IMR-90 (cell line): ENCODE measurements around the gene PDF. TPM values are rescaled to one million over a fixed set of nuclear protein-coding genes. Genes with fewer than 3 reads are reported as not detected.

Experiments used
- ATAC-seq: fragments of 200-7000 bp; cut with Tn5 transposase; 2 replicates; pipeline ENCODE4 v1.9.1; 2020; ENCODE audit warnings: low read depth, mild to moderate bottlenecking, moderate library complexity
- BruUV-seq: library from RNA; stranded (reverse); fragments of 400-500 nt; replicated peaks from 2 replicates; lab custom pipeline; 2021; lab: Mats Ljungman, UMichigan
- CTCF ChIA-PET: fragments of 300-600 bp; formaldehyde crosslinking; extraction: SDS; loops from one replicate; lab custom pipeline; 2021; ENCODE audit warnings: antibody characterized with exemption; lab: Yijun Ruan, JAX
- POLR2A ChIA-PET: fragments of 300-600 bp; sonication (Branson Sonifier 250); formaldehyde crosslinking; loops from one replicate; lab custom pipeline; 2022; ENCODE audit warnings: antibody characterized with exemption; ENCODE audit not compliant: unreplicated experiment; lab: Charles Lee
- DNase-seq: peaks from one replicate; pipeline ENCODE4 v3.0.0; 2013
- H2AFZ ChIP-seq: replicated peaks from 2 replicates; pipeline ENCODE3; 2013; ENCODE audit warnings: low read length, mild to moderate bottlenecking; ENCODE audit not compliant: poor library complexity
- H2AK5ac ChIP-seq: 2 replicates; pipeline ENCODE4 v1.6.1; 2013; ENCODE audit warnings: low read depth, low read length, inconsistent platforms
- H2AK9ac ChIP-seq: replicated peaks from 2 replicates; pipeline ENCODE3; 2013; ENCODE audit warnings: mild to moderate bottlenecking, low read depth, low read length, moderate library complexity; ENCODE audit not compliant: poor library complexity
- H2BK120ac ChIP-seq: 2 replicates; pipeline ENCODE4 v1.6.1; 2013; ENCODE audit warnings: low read depth, low read length, inconsistent platforms
- H2BK15ac ChIP-seq: 3 replicates; pipeline ENCODE4 v1.6.1; 2013; ENCODE audit warnings: low read depth, low read length, inconsistent platforms
- H2BK20ac ChIP-seq: 2 replicates; pipeline ENCODE4 v1.6.1; 2013; ENCODE audit warnings: low read depth, mild to moderate bottlenecking, inconsistent platforms, low read length, moderate library complexity
- H2BK5ac ChIP-seq: 2 replicates; pipeline ENCODE4 v1.6.1; 2013; ENCODE audit warnings: mild to moderate bottlenecking, low read depth, low read length, inconsistent platforms; ENCODE audit not compliant: poor library complexity, severe bottlenecking
- H3K14ac ChIP-seq: replicated peaks from 2 replicates; pipeline ENCODE4 v1.6.1; 2013; ENCODE audit warnings: low read depth, low read length, inconsistent platforms
- H3K18ac ChIP-seq: 2 replicates; pipeline ENCODE4 v1.6.1; 2013; ENCODE audit warnings: low read depth, low read length, control low read depth
- H3K23ac ChIP-seq: 2 replicates; pipeline ENCODE4 v1.6.1; 2013; ENCODE audit warnings: low read depth, low read length, inconsistent platforms
- H3K27ac ChIP-seq: 2 replicates; pipeline ENCODE4 v1.5.1; 2013; ENCODE audit warnings: mild to moderate bottlenecking, control low read depth, low read length; ENCODE audit not compliant: insufficient read depth
- H3K27me3 ChIP-seq: 2 replicates; pipeline ENCODE4 v1.6.1; 2013; ENCODE audit warnings: low read length; ENCODE audit not compliant: control insufficient read depth, insufficient read depth
- H3K36me3 ChIP-seq: 2 replicates; pipeline ENCODE4 v1.6.1; 2013; ENCODE audit warnings: low read length, mixed read lengths; ENCODE audit not compliant: control insufficient read depth, insufficient read depth
- H3K4ac ChIP-seq: 2 replicates; pipeline ENCODE4 v1.6.1; 2013; ENCODE audit warnings: low read depth, low read length, inconsistent platforms
- H3K4me1 ChIP-seq: 2 replicates; pipeline ENCODE4 v1.6.1; 2013; ENCODE audit warnings: low read length, mixed read lengths; ENCODE audit not compliant: control insufficient read depth, insufficient read depth
- H3K4me2 ChIP-seq: 2 replicates; pipeline ENCODE4 v1.6.1; 2013; ENCODE audit warnings: low read depth, mild to moderate bottlenecking, control low read depth, low read length, moderate library complexity
- H3K4me3 ChIP-seq: 2 replicates; pipeline ENCODE4 v1.5.1; 2013; ENCODE audit warnings: low read depth, mild to moderate bottlenecking, control low read depth, low read length, moderate library complexity; ENCODE audit not compliant: insufficient read depth
- H3K56ac ChIP-seq: 2 replicates; pipeline ENCODE4 v1.6.1; 2013; ENCODE audit warnings: low read length, inconsistent platforms; ENCODE audit not compliant: insufficient read depth; ENCODE audit errors: extremely low read depth
- H3K79me1 ChIP-seq, 2 experiments: 2 replicates each; pipeline ENCODE4 v1.6.1; 2013; ENCODE audit warnings: low read length in 2 of 2, inconsistent platforms in 1 of 2, low read depth in 1 of 2
- H3K9ac ChIP-seq: 2 replicates; pipeline ENCODE4 v1.6.1; 2013; ENCODE audit warnings: low read depth, low read length, control low read depth
- H3K9me1 ChIP-seq: 2 replicates; pipeline ENCODE4 v1.6.1; 2013; ENCODE audit warnings: low read length, inconsistent platforms; ENCODE audit not compliant: insufficient read depth
- H3K9me3 ChIP-seq: 2 replicates; pipeline ENCODE4 v1.6.1; 2013; ENCODE audit warnings: low read length; ENCODE audit not compliant: control insufficient read depth, insufficient read depth
- H4K20me1 ChIP-seq: 2 replicates; pipeline ENCODE4 v1.6.1; 2013; ENCODE audit warnings: low read length, inconsistent platforms; ENCODE audit not compliant: insufficient read depth
- H4K5ac ChIP-seq: 2 replicates; pipeline ENCODE4 v1.6.1; 2013; ENCODE audit warnings: mild to moderate bottlenecking, low read depth, low read length, control low read depth
- H4K8ac ChIP-seq, 2 experiments: 2 replicates each; pipeline ENCODE4 v1.6.1; 2013; ENCODE audit warnings: low read depth in 2 of 2, low read length in 2 of 2, control low read depth in 1 of 2, inconsistent platforms in 1 of 2
- H4K91ac ChIP-seq: 2 replicates; pipeline ENCODE4 v1.6.1; 2013; ENCODE audit warnings: low read depth, low read length, inconsistent platforms; ENCODE audit not compliant: insufficient read depth
- BHLHE40 ChIP-seq: fragments of 150-350 bp; IDR thresholded peaks from 2 replicates; pipeline ENCODE4 v1.6.1; 2016; ENCODE audit warnings: mild to moderate bottlenecking, low read depth, low read length
- CEBPB ChIP-seq: IDR thresholded peaks from 2 replicates; pipeline ENCODE4 v1.6.1; 2012; ENCODE audit warnings: low read depth, low read length, improper control_type of control experiment
- CHD1 ChIP-seq: IDR thresholded peaks from 2 replicates; pipeline ENCODE4 v1.6.1; 2012; ENCODE audit warnings: low read depth, low read length, improper control_type of control experiment
- FOS ChIP-seq: fragments of 150-350 bp; IDR thresholded peaks from 2 replicates; pipeline ENCODE4 v1.6.1; 2016; ENCODE audit warnings: low read depth, low read length
- MAFK ChIP-seq: IDR thresholded peaks from 2 replicates; pipeline ENCODE4 v1.6.1; 2012; ENCODE audit warnings: low read depth, low read length, improper control_type of control experiment
- MAZ ChIP-seq: IDR thresholded peaks from 2 replicates; pipeline ENCODE4 v1.6.1; 2012; ENCODE audit warnings: low read depth, mild to moderate bottlenecking, low read length, improper control_type of control experiment, moderate library complexity, borderline replicate concordance
- MXI1 ChIP-seq: IDR thresholded peaks from 2 replicates; pipeline ENCODE4 v1.6.1; 2012; ENCODE audit warnings: low read depth, mild to moderate bottlenecking, low read length, moderate library complexity, borderline replicate concordance
- NFE2L2 ChIP-seq: fragments of 150-350 bp; IDR thresholded peaks from 2 replicates; pipeline ENCODE4 v1.6.1; 2016; ENCODE audit warnings: low read depth, mild to moderate bottlenecking, low read length
- POLR2A ChIP-seq: IDR thresholded peaks from 2 replicates; pipeline ENCODE4 v1.6.1; 2012; ENCODE audit warnings: mild to moderate bottlenecking, low read depth, low read length
- RCOR1 ChIP-seq: IDR thresholded peaks from 2 replicates; pipeline ENCODE4 v1.6.1; 2012; ENCODE audit warnings: mild to moderate bottlenecking, low read length, improper control_type of control experiment; ENCODE audit not compliant: insufficient replicate concordance
- RFX5 ChIP-seq: IDR thresholded peaks from 2 replicates; pipeline ENCODE4 v1.8.0; 2012; ENCODE audit warnings: low read depth, mild to moderate bottlenecking, low read length, moderate library complexity
- SMC3 ChIP-seq: fragments of 150-350 bp; IDR thresholded peaks from 2 replicates; pipeline ENCODE4 v1.6.1; 2016; ENCODE audit warnings: low read depth, mild to moderate bottlenecking, antibody characterized with exemption, low read length, moderate library complexity
- WGBS, 2 experiments: methylation state at CpG; one replicate each; pipeline versions ENCODE4 v1.1.5 to v1.1.7; 2013; ENCODE audit warnings: missing lambda C conversion rate in 2 of 2; ENCODE audit not compliant: insufficient read length in 1 of 2; ENCODE audit errors: extremely low coverage in 2 of 2; 5-methylcytosine and 5-hydroxymethylcytosine counted together
- dilution Hi-C: fragments of 300-500 bp; cut with HindIII; formaldehyde crosslinking; loops from one replicate; pipeline ENCODE4 v1.14.3; 2018; ENCODE audit warnings: low sequenced_read_pairs; ENCODE audit not compliant: unreplicated experiment
- in situ Hi-C: fragments of 300-500 bp; cut with MboI; formaldehyde crosslinking; loops from 3 replicates; pipeline ENCODE4 v1.14.3; 2019; ENCODE audit warnings: low sequenced_read_pairs, inconsistent platforms, mixed read lengths
- intact Hi-C: fragments of 100-400 bp; cut with micrococcal nuclease; formaldehyde crosslinking; loops from 2 replicates; pipeline ENCODE4 v1.10.0; 2022
- polyA plus RNA-seq, 3 experiments: library from polyadenylated mRNA; depleted of rRNA; stranded (reverse); fragments of >200 nt; gene quantifications; 2 replicates each; pipeline ENCODE4 v1.2.3, GENCODE V29; 2012; ENCODE audit warnings: low replicate concordance in 1 of 3
- total RNA-seq: library from RNA; depleted of rRNA; stranded (reverse); fragments of >200 nt; gene quantifications from 2 replicates; pipeline ENCODE4 v1.2.3, GENCODE V29; 2012
- TF ChIP-seq, protein P1 (sequence below): conservative IDR thresholded peaks from 2 replicates; pipeline ENCODE4 v1.5.1; 2012; ENCODE audit warnings: mild to moderate bottlenecking, low read depth, low read length, improper control_type of control experiment
- TF ChIP-seq, protein P2 (sequence below): fragments of 150-350 bp; IDR thresholded peaks from 2 replicates; pipeline ENCODE4 v1.6.1; 2016; ENCODE audit warnings: low read depth, mild to moderate bottlenecking, low read length, moderate library complexity, borderline replicate concordance

The PDF gene
- total and polyA plus RNA-seq, 2 of the 4 experiments (the other 2 are of a cell fraction), result 4.5 to 6.4 TPM

DNA sequence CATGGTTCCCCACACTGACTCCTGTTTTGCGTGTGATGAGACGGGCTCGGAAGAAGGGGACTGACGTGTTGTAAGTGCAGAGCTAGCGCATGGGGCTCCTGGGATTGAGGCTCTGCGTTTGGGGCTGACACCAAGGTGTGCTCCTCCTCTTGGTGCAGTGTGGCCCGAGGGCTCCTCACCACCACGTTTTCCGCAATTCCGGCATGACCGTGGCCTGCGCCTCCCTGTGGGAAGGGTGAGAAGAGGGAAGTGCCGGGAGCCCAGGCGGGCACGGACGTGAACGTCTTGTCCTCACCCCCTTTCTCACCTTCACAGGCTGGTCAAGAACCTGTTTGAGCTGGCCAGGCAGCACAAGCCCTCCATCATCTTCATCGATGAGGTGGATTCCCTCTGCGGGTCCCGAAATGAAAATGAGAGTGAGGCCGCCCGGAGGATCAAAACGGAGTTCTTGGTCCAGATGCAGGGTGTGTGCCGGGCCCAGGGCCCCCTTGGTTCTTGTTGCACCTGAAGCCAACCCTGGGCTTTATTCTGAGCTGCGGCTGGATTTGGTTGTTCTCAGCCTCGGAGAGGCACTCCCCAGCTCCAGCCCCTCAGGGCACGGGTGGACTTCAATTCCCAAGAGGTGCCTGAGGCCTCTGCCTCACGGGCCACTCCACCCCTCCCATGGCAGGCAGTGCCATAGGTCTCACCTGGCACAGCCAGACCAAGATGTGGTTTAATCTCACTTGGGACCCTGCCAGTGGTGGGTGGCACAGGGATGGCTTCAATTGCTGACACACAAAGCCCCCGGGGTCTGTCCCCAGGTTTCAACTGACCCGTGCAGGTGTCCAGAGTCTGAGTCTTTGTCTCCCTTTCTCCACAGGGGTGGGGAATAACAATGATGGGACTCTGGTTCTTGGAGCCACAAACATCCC is 10.3 kb downstream of the PDF start (continued):
- TF ChIP-seq FOS, result no peak

DNA sequence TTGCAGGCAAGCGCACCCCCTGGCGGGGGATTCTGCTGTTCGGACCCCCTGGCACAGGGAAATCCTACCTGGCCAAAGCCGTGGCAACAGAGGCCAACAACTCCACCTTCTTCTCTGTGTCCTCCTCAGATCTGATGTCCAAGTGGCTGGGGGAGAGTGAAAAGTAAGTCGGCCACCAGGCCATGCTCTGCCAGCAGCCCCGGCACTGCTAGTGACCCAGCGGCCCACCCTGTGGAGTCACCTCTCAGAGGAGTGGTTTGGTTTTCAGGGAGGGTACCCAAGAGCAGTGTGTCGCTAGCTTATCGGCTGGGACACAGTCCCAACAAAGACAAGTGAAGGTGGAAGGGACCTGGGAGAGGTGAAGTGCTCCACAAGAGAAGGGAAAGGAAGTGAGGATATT is 11.0 kb downstream of the PDF start:
- no peaks in the 10 kb centered on the region for H3K27me3 ChIP-seq
- intact Hi-C loops, result no loop called here
- no peak overlapping the region for H3K27ac ChIP-seq
- 100% methylated on average over 1 of the region's 9 CpGs; no CpG with 5 or more reads in 1 of the 2 experiments for WGBS, 2 experiments
- no peak overlapping the region for H2BK20ac ChIP-seq
- peaks cover 85% of the 10 kb centered on the region for H3K36me3 ChIP-seq
- peak overlapping the region; percentile 32 for H2AFZ ChIP-seq
- peaks cover 3% of the 10 kb centered on the region; the same call in 1 of the 2 replicates for H3K9me1 ChIP-seq
- POLR2A ChIA-PET, result no interaction called here
- H2AK9ac ChIP-seq, result no peak overlapping the region
- H2BK5ac ChIP-seq, result no peak overlapping the region
- ATAC-seq, result no peak
- H3K14ac ChIP-seq, result no peak overlapping the region
- no peak overlapping the region for H3K4ac ChIP-seq
- H3K4me3 ChIP-seq, result no peak overlapping the region
- H4K91ac ChIP-seq, result no peak overlapping the region
- no peak overlapping the region for H2AK5ac ChIP-seq
- H3K4me1 ChIP-seq, result no peaks in the 10 kb centered on the region
- peaks cover 41 to 84% of the 10 kb centered on the region in 2 experiments for H3K79me1 ChIP-seq
- H4K20me1 ChIP-seq, result peaks cover 43% of the 10 kb centered on the region
- no peak overlapping the region for H3K18ac ChIP-seq
- no TSS peak for BruUV-seq
- no peak overlapping the region for H3K4me2 ChIP-seq
- H4K5ac ChIP-seq, result no peak overlapping the region
- dilution Hi-C loops, result no loop called here
- no peak overlapping the region for H4K8ac ChIP-seq
- no peak overlapping the region for H3K56ac ChIP-seq
- in situ Hi-C loops, result no loop called here
- H2BK15ac ChIP-seq, result no peak overlapping the region
- no peak overlapping the region for H3K23ac ChIP-seq
- no peak for DNase-seq
- CTCF ChIA-PET, result no interaction called here
- H3K9ac ChIP-seq, result no peak overlapping the region
- no peaks in the 10 kb centered on the region for H3K9me3 ChIP-seq
- no peak overlapping the region for H2BK120ac ChIP-seq
- TF ChIP-seq SMC3, result no peak
- no peak for TF ChIP-seq NFE2L2
- TF ChIP-seq, protein P1, sequence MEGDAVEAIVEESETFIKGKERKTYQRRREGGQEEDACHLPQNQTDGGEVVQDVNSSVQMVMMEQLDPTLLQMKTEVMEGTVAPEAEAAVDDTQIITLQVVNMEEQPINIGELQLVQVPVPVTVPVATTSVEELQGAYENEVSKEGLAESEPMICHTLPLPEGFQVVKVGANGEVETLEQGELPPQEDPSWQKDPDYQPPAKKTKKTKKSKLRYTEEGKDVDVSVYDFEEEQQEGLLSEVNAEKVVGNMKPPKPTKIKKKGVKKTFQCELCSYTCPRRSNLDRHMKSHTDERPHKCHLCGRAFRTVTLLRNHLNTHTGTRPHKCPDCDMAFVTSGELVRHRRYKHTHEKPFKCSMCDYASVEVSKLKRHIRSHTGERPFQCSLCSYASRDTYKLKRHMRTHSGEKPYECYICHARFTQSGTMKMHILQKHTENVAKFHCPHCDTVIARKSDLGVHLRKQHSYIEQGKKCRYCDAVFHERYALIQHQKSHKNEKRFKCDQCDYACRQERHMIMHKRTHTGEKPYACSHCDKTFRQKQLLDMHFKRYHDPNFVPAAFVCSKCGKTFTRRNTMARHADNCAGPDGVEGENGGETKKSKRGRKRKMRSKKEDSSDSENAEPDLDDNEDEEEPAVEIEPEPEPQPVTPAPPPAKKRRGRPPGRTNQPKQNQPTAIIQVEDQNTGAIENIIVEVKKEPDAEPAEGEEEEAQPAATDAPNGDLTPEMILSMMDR, result no peak
- no peak for TF ChIP-seq MXI1
- no peak for TF ChIP-seq RCOR1
- TF ChIP-seq POLR2A, result no peak
- TF ChIP-seq, protein P2, sequence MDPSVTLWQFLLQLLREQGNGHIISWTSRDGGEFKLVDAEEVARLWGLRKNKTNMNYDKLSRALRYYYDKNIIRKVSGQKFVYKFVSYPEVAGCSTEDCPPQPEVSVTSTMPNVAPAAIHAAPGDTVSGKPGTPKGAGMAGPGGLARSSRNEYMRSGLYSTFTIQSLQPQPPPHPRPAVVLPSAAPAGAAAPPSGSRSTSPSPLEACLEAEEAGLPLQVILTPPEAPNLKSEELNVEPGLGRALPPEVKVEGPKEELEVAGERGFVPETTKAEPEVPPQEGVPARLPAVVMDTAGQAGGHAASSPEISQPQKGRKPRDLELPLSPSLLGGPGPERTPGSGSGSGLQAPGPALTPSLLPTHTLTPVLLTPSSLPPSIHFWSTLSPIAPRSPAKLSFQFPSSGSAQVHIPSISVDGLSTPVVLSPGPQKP, result no peak
- TF ChIP-seq RFX5, result no peak
- no peak for TF ChIP-seq MAZ
- TF ChIP-seq BHLHE40, result no peak
- no peak for TF ChIP-seq CHD1
- no peak for TF ChIP-seq MAFK
- TF ChIP-seq CEBPB, result no peak
